ENCODE results near the gene TMCC1.

The TMCC1 gene

DNA sequence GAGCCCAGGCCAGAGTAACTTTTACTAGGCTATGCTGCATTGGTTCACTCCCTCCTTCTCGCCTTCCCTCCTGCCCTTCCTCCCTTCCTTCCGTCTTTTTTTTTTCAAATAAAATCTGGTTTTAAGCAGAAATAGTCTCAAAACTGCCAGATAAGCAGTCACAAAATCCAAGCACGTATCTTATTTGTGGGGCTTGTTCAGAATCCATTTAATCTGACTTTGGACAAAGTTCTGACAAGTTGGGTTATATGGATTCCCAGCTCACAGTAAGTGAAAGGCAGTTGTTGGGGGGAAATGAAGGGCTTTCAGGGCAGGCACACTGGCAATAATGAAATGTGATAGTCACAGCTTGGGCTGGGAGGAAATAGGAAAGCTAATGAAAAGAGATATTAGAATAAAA, 255.0 kb downstream of the TMCC1 start:
- H3K36me3 ChIP-seq (replicated peaks), result no peaks in the 10 kb centered on the region; the same call in 1 of the 2 replicates
- in situ Hi-C loops (cut with MboI; ENCODE audit: low sequenced_read_pairs), result no loop called here
- no peak for DNase-seq (ENCODE audit: low spot score in 2 of 2)
- H3K27me3 ChIP-seq (ENCODE audit: low read depth), result no peaks in the 10 kb centered on the region
- no peaks in the 10 kb centered on the region for H3K9me3 ChIP-seq
- no peak overlapping the region for H3K4me3 ChIP-seq
- peaks cover 20% of the 10 kb centered on the region for H3K4me1 ChIP-seq

DNA sequence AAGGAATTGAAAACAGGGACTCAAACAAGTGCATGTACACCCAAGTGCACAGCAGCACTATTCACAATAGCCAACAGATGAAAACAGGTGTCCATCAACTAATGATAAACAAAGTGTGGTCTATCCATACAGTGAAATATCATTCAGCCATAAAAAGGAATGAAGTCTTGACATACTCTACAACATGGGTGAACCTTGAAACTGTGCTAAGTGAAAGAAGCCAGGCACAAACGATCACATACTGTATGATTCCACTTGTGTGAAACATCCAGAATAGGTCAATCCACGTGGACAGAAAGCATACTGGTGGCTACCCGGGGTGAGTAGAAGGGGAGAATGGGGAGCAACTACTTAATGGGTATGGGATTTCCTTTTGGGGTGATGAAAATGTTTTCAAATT, 257.4 kb downstream of the TMCC1 start:
- in situ Hi-C loops (cut with MboI; ENCODE audit: low sequenced_read_pairs), result no loop called here
- DNase-seq (ENCODE audit: low spot score in 2 of 2), result no peak
- Histone ChIP-seq H3K36me3 (replicated peaks) (no peaks in the 10 kb centered on the region), H3K9me3 (no peaks in the 10 kb centered on the region), H3K27me3 (ENCODE audit: low read depth) (no peaks in the 10 kb centered on the region), H3K4me3 (no peak overlapping the region), H3K4me1 (peaks cover 8% of the 10 kb centered on the region)

DNA sequence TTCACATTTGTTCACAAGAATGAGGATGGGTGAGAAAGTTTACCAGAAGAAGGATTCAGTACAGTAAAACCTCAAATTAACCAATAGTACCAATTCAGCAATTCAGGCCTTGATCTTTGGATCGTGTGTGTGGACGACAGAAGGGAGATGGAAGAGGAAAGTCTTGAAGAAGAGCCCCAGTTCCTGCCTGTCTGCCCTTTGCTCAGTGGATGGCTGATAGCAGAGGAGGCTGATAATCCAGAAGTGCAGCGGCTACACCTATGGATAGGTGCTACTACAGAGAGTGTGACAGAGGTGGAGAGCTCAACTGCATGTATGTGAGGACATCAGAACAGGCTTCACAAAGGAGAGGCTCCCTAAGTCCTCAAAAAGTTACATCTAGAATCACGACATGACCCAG, 257.9 kb downstream of the TMCC1 start:
- Histone ChIP-seq H3K4me1 (peaks cover 4% of the 10 kb centered on the region), H3K4me3 (no peak overlapping the region), H3K27me3 (ENCODE audit: low read depth) (no peaks in the 10 kb centered on the region), H3K36me3 (replicated peaks) (no peaks in the 10 kb centered on the region), H3K9me3 (no peaks in the 10 kb centered on the region)
- in situ Hi-C loops (cut with MboI; ENCODE audit: low sequenced_read_pairs), result no loop called here
- DNase-seq (ENCODE audit: low spot score in 2 of 2), result no peak

DNA sequence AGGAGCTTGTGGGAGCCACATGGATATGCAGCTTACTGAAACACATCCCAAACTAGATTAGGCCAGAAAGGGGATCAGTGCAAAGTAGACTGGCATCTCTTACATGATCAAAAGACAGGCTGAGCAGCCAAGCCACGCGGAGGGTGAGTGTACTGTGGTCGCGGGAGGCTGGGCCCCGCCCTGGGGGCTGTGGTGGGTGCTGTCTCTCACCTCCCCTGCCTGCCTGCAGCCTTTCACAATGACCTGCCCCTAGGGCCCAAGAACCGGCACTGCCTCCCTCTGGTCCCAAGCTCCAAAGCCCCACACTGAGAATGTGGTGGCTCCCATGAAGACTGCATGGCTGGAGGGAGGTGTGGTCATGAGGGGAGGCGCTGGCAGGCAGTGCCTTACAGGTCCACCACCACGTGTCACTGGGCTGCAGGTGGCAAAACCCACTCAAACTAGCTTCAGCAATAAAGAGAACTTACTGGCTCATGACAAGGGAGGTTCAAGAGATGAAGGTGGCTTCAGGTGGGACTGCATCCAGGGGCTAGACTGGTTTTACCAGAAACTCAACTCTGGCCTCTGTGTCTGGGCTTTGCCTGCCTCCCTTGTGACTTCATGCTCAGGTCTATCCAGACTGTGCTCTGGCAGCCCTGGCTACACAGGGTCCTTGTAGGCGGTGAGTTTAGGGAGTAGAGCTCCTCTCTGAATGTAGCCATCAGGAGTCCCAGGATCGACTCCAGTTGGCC, 259.6 kb downstream of the TMCC1 start:
- in situ Hi-C loops (cut with MboI; ENCODE audit: low sequenced_read_pairs), result loop anchor here (5.0 kb wide), 2 partner anchors 198 to 298 kb away; no protein-coding TSS in a partner anchor
- Histone ChIP-seq H3K4me1 (0 out of 2 replicates have a peak, but pooled peaks cover 3% of the 10 kb centered on the region), H3K27me3 (ENCODE audit: low read depth) (no peaks in the 10 kb centered on the region), H3K36me3 (replicated peaks) (no peaks in the 10 kb centered on the region), H3K9me3 (no peaks in the 10 kb centered on the region), H3K4me3 (no peak overlapping the region)
- peak in 1 of 2 experiments; percentile 49 for DNase-seq (ENCODE audit: low spot score in 2 of 2)

DNA sequence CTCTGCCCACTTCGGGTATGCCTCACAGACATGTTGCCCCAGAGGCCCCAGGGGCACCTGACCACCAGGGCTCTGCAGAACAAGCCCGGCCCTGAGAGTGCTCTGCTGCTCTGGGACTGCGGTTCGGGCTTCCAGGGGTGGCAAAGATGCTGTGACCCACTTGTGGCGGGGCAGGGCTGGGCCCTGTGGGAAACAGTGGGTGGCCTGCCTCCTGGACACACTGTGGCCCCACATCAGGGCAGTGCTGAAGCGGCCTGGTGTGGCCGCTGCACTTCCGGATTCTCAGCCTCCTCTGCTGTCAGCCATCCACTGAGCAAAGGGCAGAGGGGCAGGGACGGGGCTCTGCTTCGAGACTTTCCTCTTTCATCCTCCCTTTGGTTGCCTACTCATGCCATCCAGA, 260.5 kb downstream of the TMCC1 start:
- in situ Hi-C loops (cut with MboI; ENCODE audit: low sequenced_read_pairs), result loop anchor here (5.0 kb wide), 2 partner anchors 199 to 299 kb away; no protein-coding TSS in a partner anchor
- DNase-seq (ENCODE audit: low spot score in 2 of 2), result no peak

DNA sequence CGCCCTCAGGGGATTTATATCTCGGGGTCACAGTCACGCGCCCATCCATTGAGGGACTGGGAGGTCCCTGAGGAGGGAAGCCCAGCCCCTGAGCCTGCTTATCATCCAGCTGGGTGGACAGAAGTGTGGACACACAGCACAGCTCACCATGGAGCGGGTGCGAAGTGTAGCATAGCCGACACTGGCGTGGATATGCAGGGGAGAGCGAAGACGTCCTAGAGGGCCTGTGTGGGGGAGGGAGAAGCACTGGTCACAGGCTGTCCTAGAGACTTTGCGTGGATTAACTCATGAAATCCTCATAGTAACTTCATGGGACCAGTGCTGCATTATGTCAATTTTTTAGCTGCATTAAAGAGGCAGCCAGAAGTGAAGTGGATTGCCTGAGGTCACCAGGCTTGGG, 261.0 kb downstream of the TMCC1 start:
- in situ Hi-C loops (cut with MboI; ENCODE audit: low sequenced_read_pairs), result loop anchor here (5.0 kb wide), 2 partner anchors 200 to 300 kb away; no protein-coding TSS in a partner anchor
- DNase-seq (ENCODE audit: low spot score in 2 of 2), result no peak

More for the DNA sequence above, 260.5 kb downstream of the TMCC1 start:
- Histone ChIP-seq H3K4me3 (no peak overlapping the region), H3K36me3 (replicated peaks) (no peaks in the 10 kb centered on the region), H3K4me1 (peaks cover 3% of the 10 kb centered on the region; the same call in 1 of the 2 replicates), H3K9me3 (no peaks in the 10 kb centered on the region), H3K27me3 (ENCODE audit: low read depth) (no peaks in the 10 kb centered on the region)

DNA sequence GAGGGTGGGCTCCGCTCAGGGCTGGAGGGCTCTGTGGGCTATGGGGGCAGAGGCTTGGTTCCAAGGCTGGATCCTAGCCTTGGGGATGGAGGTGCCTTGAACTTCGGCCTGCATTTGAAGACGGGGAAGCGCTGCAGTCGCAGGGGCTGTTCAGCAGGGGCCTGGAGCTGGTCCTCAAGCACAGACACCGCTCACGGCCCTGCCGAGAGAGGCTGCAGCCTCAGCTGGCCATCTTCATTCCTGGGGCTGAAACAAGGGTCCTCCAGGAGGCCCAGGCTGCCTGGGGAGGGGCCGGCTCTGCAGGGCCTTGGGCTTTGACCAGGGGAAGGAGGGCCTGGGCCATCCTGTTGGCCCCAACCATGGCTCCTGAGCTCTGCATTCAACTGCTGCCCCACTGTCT, 261.5 kb downstream of the TMCC1 start:
- in situ Hi-C loops (cut with MboI; ENCODE audit: low sequenced_read_pairs), result loop anchor here (5.0 kb wide), 2 partner anchors 200 to 300 kb away; no protein-coding TSS in a partner anchor
- H3K9me3 ChIP-seq, result no peaks in the 10 kb centered on the region
- H3K4me1 ChIP-seq, result peaks cover 11% of the 10 kb centered on the region
- H3K27me3 ChIP-seq (ENCODE audit: low read depth), result no peaks in the 10 kb centered on the region
- no peak overlapping the region for H3K4me3 ChIP-seq
- DNase-seq (ENCODE audit: low spot score in 2 of 2), result no peak
- H3K36me3 ChIP-seq (replicated peaks), result no peaks in the 10 kb centered on the region

More for the DNA sequence above, 261.0 kb downstream of the TMCC1 start:
- no peaks in the 10 kb centered on the region for H3K36me3 ChIP-seq (replicated peaks)
- no peaks in the 10 kb centered on the region for H3K27me3 ChIP-seq (ENCODE audit: low read depth)
- no peaks in the 10 kb centered on the region for H3K9me3 ChIP-seq
- H3K4me1 ChIP-seq, result peaks cover 6% of the 10 kb centered on the region
- H3K4me3 ChIP-seq, result no peak overlapping the region

DNA sequence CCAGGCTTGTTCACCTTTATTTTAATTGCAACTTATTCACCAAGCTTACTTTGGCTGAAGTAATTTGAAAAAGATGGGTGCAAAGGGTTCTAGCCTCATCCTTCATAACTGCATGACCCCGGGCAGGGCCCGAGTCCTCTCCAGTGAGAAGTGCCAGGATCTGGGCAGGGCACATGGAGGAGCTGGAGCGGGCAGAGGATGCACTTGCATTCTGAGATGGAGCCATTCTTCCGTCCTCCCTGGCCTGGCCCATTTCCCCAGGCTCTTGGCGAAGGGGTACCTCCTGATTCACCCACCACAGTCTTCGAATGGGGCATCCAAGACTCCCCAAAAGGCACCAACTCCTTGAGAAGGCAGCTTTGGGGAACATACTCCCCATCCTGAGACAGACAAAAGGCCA, 264.5 kb downstream of the TMCC1 start:
- Histone ChIP-seq H3K9me3 (no peaks in the 10 kb centered on the region), H3K36me3 (replicated peaks) (no peaks in the 10 kb centered on the region), H3K4me1 (peaks cover 24% of the 10 kb centered on the region), H3K4me3 (no peak overlapping the region), H3K27me3 (ENCODE audit: low read depth) (no peaks in the 10 kb centered on the region)
- DNase-seq (ENCODE audit: low spot score in 2 of 2), result no peak
- in situ Hi-C loops (cut with MboI; ENCODE audit: low sequenced_read_pairs), result no loop called here

DNA sequence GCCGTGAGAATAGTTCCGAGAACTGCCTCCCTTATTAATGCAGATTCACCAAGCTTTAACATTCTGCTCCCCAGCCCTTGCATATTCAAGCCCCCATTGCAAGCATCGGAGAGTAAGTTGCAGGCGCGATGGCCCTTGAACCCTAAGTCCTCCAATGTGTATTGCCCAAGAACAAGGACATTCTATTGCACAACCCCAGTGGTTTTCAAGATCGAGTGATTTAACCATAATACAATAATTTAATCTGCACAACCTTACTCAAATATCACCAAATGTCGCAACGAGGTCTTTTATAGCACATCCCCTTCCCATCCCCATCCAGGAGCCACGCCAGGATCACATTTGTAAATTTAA, 265.4 kb downstream of the TMCC1 start:
- no peak for DNase-seq (ENCODE audit: low spot score in 2 of 2)
- H3K4me3 ChIP-seq, result no peak overlapping the region
- no peaks in the 10 kb centered on the region for H3K9me3 ChIP-seq
- no peaks in the 10 kb centered on the region for H3K27me3 ChIP-seq (ENCODE audit: low read depth)
- H3K36me3 ChIP-seq (replicated peaks), result no peaks in the 10 kb centered on the region
- peaks cover 24% of the 10 kb centered on the region for H3K4me1 ChIP-seq
- in situ Hi-C loops (cut with MboI; ENCODE audit: low sequenced_read_pairs), result no loop called here

DNA sequence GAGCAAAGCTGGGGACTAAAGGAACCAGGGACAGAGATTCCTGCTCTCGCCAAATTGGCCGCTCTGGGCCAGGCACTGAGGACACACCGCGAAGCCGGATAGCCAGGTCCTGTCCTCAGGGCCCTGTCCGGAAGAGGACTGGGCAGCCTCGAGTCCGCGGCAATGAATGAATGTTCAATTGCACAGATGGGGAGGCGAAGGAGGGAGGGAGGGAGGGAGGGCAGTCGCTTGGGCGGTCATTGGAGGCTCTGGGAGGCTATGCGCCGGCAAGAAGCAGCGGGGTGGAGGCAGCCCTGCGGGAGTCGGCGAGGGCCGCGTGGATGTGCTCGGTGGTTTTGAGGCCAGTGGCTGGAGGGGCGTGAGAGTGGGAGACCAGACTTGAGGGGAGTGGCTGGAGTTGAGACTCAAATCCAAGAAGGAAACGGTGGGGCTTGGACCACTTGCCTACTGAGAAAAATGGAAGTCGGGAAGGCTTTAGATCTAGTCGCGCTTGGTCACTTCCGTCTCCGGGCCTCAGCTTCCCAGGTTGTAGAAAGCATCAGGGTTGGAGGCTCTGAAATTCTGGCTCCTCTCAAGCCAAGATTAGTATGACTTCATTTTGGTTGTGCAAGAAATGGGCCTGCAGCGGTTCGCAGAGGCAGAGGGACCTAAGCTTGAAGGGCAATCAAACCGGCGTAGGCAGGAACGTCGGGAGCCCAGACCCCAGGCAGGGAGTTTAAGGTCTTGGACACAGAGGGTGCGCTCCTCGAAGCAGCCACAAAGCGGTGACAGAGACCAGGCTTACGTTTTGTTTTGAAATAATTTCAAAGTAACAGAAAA, 266.0 kb downstream of the TMCC1 start:
- in situ Hi-C loops (cut with MboI; ENCODE audit: low sequenced_read_pairs), result no loop called here
- Histone ChIP-seq H3K4me1 (peaks cover 24% of the 10 kb centered on the region), H3K36me3 (replicated peaks) (no peaks in the 10 kb centered on the region), H3K9me3 (no peaks in the 10 kb centered on the region), H3K27me3 (ENCODE audit: low read depth) (no peaks in the 10 kb centered on the region), H3K4me3 (peak overlapping the region; percentile 43)
- DNase-seq (ENCODE audit: low spot score in 2 of 2), result peak; percentile 83 to 86

DNA sequence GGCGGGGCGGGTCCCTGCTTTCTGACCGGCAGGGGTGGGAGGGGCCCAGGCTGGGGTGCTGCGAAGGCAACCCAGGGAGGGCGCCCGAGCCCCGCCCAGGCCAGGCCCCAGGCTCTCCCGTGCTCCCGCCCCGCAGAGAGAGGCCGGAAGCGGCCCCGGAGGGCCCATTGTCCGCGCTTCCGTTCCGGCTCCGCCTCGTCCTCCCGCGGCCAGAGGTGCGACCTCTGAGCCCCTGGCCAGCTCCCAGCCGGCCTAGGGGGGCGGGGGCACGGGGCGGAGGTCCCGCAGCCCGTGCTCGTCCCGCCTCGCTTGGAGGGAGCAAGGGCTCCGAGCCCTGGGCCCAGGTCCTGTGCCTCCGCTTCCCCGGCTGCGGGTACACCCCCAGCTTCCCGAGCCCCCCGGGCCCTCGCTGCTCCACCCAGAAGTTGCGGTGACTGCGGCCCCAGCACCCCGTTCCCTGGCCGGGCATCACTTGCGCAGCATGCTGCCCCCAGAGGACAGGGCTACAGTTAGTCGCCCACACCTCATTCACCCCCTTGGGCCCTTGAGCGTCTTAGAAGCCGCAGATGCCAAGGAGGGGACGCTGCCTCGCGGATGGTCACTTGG, 266.7 kb downstream of the TMCC1 start:
- Histone ChIP-seq H3K4me1 (peaks cover 24% of the 10 kb centered on the region), H3K36me3 (replicated peaks) (no peaks in the 10 kb centered on the region), H3K27me3 (ENCODE audit: low read depth) (no peaks in the 10 kb centered on the region), H3K9me3 (no peaks in the 10 kb centered on the region), H3K4me3 (peak overlapping the region; percentile 43)
- in situ Hi-C loops (cut with MboI; ENCODE audit: low sequenced_read_pairs), result no loop called here
- peak; percentile 90 to 97 for DNase-seq (ENCODE audit: low spot score in 2 of 2)

DNA sequence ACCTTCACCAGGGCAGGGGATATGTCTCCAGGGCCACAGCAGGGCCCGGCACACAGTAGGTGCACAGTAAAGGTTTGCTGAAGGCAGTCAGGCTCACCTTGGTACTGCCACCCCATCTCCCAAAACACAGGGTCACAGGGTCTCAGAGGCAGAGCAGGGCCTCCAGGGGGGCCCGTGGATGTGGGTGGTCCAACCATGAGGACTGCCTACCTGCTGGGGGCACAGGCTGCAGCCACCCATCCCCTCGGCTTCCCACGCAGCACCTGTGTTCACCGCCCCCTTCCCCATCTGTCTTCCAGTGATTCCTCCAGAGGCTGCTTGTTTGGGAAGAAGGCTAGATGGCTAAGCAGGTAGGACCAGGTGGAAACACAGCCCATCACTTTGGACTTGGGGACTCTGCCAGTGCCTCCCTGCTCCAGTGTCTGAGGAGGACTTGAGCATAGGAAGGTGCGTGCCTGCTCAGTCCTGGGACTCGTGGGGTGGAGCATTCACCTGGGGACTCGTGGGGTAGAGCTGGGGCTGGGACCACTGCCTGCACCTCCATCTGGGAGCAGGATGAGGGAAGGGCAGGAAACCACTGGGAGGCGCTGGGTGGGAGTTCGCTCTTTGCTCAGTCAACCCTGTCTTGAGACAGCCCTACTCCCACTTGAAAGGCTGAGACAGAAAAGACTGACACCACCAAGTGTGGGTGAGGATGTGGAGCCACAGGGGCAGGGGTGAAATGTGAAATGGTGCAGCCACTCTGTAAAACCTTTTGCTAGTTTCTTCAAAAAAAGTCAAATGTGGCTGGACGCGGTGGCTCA, 268.2 kb downstream of the TMCC1 start:
- DNase-seq (ENCODE audit: low spot score in 2 of 2), result peak in 1 of 2 experiments; percentile 60
- no peaks in the 10 kb centered on the region for H3K27me3 ChIP-seq (ENCODE audit: low read depth)
- peaks cover 24% of the 10 kb centered on the region for H3K4me1 ChIP-seq
- no peaks in the 10 kb centered on the region for H3K36me3 ChIP-seq (replicated peaks)
- H3K9me3 ChIP-seq, result no peaks in the 10 kb centered on the region
- no peak overlapping the region for H3K4me3 ChIP-seq
- in situ Hi-C loops (cut with MboI; ENCODE audit: low sequenced_read_pairs), result no loop called here

DNA sequence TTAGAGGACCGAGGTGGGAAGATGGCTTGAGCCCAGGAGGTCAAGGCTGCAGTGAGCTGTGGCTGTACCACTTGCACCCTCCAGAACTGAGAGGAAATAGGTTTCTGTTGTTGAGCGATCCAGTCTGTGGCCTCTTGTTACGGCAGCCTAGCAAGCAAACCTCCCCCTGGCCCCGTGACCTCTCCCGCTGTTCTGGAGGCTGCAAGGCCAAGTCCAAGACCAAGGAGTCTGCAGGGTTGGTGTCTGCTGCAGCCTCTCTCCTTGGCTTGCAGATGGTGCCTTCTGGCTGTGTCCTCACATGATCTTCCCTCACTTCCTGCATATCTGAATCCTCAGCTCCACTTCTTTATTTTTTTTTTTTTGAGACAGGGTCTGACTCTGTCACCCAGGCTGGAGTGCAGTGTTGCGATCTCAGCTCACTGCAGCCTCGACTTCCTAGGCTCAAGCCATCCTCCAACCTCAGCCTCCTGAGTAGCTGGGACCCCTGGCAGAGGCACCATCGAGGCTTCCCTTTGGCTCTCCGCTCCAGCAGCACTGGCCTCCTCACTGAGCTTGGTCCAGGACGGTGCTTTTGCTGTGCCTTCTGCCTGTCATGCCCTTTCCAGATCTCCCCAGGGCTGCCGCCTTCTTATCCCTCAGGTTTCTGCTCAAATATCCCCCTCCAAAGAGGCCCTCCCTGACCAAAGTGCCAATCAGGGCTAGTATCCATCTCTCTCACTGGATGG, 269.0 kb downstream of the TMCC1 start:
- in situ Hi-C loops (cut with MboI; ENCODE audit: low sequenced_read_pairs), result no loop called here
- no peaks in the 10 kb centered on the region for H3K27me3 ChIP-seq (ENCODE audit: low read depth)
- H3K36me3 ChIP-seq (replicated peaks), result no peaks in the 10 kb centered on the region
- no peaks in the 10 kb centered on the region for H3K9me3 ChIP-seq
- DNase-seq (ENCODE audit: low spot score in 2 of 2), result no peak
- peaks cover 24% of the 10 kb centered on the region for H3K4me1 ChIP-seq
- H3K4me3 ChIP-seq, result no peak overlapping the region
